K562 (cell line): ENCODE measurements around the gene BEST1. TPM values are rescaled to one million over a fixed set of nuclear protein-coding genes. Genes with fewer than 3 reads are reported as not detected.
A peak's percentile ranks its signal among the peaks of the same experiment; 100 is the strongest.

Source experiments
- CC2D1A ChIP-seq: fragments of 450-650 bp; IDR thresholded peaks from 2 replicates; pipeline ENCODE4 v1.6.1; 2017; ENCODE audit warnings: mild to moderate bottlenecking
- CHD7 ChIP-seq: fragments of 200-600 bp; sonication (generic); IDR thresholded peaks from one replicate; pipeline ENCODE4 v1.6.1; 2012; ENCODE audit warnings: mild to moderate bottlenecking, low read depth, low read length, inconsistent platforms
- COPS2 ChIP-seq: fragments of 450-650 bp; conservative IDR thresholded peaks from 2 replicates; pipeline ENCODE4 v1.6.1; 2016; ENCODE audit warnings: mild to moderate bottlenecking, moderate library complexity
- CREB1 ChIP-seq, 2 experiments: sonication (generic) in 1 of 2; formaldehyde crosslinking in 1 of 2; IDR thresholded peaks; 2 replicates each; pipeline versions ENCODE4 v1.6.1 to v1.8.0; 2012 to 2022; ENCODE audit warnings: inconsistent platforms in 1 of 2, mild to moderate bottlenecking in 1 of 2, missing genetic modification reagents in 1 of 2, moderate library complexity in 1 of 2
- EP300 ChIP-seq: IDR thresholded peaks from 2 replicates; pipeline ENCODE4 v1.6.1; 2012; ENCODE audit warnings: low read length, improper control_type of control experiment
- HDGF ChIP-seq: fragments of 450-650 bp; IDR thresholded peaks from 2 replicates; pipeline ENCODE4 v1.6.1; 2016
- HNRNPL ChIP-seq: fragments of 200-400 bp; formaldehyde crosslinking; IDR thresholded peaks from 2 replicates; pipeline ENCODE4 v1.6.1; 2017; ENCODE audit warnings: low read depth, mild to moderate bottlenecking, low read length
- IFI16 ChIP-seq: fragments of 250-450 bp; sonication (Bioruptor Pico); IDR thresholded peaks from 2 replicates; pipeline ENCODE4 v2.1.2; 2022; ENCODE audit warnings: mild to moderate bottlenecking, inconsistent platforms
- MAFK ChIP-seq: IDR thresholded peaks from 2 replicates; pipeline ENCODE4 v1.6.1; 2011; ENCODE audit warnings: low read length, improper control_type of control experiment
- MYC ChIP-seq, 2 experiments: fragments of 250-450 bp in 1 of 2; sonication (Bioruptor Pico) in 1 of 2; IDR thresholded peaks; 2 replicates each; pipeline versions ENCODE4 v1.5.1 to v1.6.1; 2012 to 2021; ENCODE audit warnings: low read depth in 2 of 2, borderline replicate concordance in 1 of 2, improper control_type of control experiment in 1 of 2, low read length in 1 of 2, mild to moderate bottlenecking in 1 of 2, moderate library complexity in 1 of 2
- RBM22 ChIP-seq: fragments of 200-400 bp; formaldehyde crosslinking; IDR thresholded peaks from 2 replicates; pipeline ENCODE4 v1.6.1; 2018; ENCODE audit warnings: low read length, low read depth; ENCODE audit not compliant: poor library complexity, severe bottlenecking
- SNIP1 ChIP-seq: fragments of 450-650 bp; IDR thresholded peaks from 2 replicates; pipeline ENCODE4 v1.7.1; 2017; ENCODE audit warnings: low read depth, mild to moderate bottlenecking
- SREBF2 ChIP-seq: sonication (generic); formaldehyde crosslinking; IDR thresholded peaks from 2 replicates; pipeline ENCODE4 v1.4.0; 2020; ENCODE audit warnings: mild to moderate bottlenecking, missing genetic modification reagents
- TRIM28 ChIP-seq: fragments of 450-650 bp; IDR thresholded peaks from 2 replicates; pipeline ENCODE4 v1.6.1; 2017
- ZKSCAN8 ChIP-seq: fragments of 200-800 bp; sonication (Bioruptor generic); IDR thresholded peaks from 2 replicates; pipeline ENCODE4 v1.6.1; 2016; ENCODE audit warnings: missing genetic modification characterization, missing compliant biosample characterization
- ZNF668 ChIP-seq: fragments of 250-450 bp; sonication (Bioruptor Pico); IDR thresholded peaks from 2 replicates; pipeline ENCODE4 v1.8.0; 2022; ENCODE audit warnings: mild to moderate bottlenecking, inconsistent platforms
- ZNF695 ChIP-seq: fragments of 450-650 bp; formaldehyde crosslinking; IDR thresholded peaks from 2 replicates; pipeline ENCODE4 v1.4.0; 2020; ENCODE audit warnings: mild to moderate bottlenecking, moderate library complexity
- ZNF717 ChIP-seq: fragments of 250-450 bp; sonication (Bioruptor Pico); IDR thresholded peaks from 2 replicates; pipeline ENCODE4 v1.5.0; 2021
- polyA plus RNA-seq, 8 experiments: library from polyadenylated mRNA; depleted of rRNA in 4 of 8; stranded (reverse) in 5 of 8; unstranded in 3 of 8; fragments of >200 nt; fragmentation: Nextera tagmentation in 2 of 8; fragmentation: Illumina TruSeq in 1 of 8; extraction: Ambion mirVana in 2 of 8; extraction: Trizol in 1 of 8; gene quantifications; 2 replicates each; pipeline versions ENCODE4 v1.2.1 to v1.2.3, GENCODE V29; 2011 to 2014; ENCODE audit warnings: inconsistent platforms in 1 of 8, missing spikeins in 1 of 8
- total RNA-seq, 7 experiments: library from RNA; depleted of rRNA in 6 of 7; stranded (reverse); fragments of >200 nt in 6 of 7; fragmentation: Illumina TruSeq in 2 of 7; extraction: Trizol in 2 of 7; gene quantifications; 2 replicates each; pipeline versions ENCODE4 v1.2.1 to v1.2.3, GENCODE V29; 2011 to 2021; ENCODE audit warnings: low replicate concordance in 1 of 7

The BEST1 gene
- total and polyA plus RNA-seq, 9 of the 15 experiments (the other 6 are each of a cell fraction or from before 2014, with no cell fraction given), result 0.07 to 1.3 (median 0.40) TPM

GRCh38 chr11:61967116-61967923 is 17.2 kb downstream of the BEST1 start, which contains the start of gene FTH1 (continued):
- TF ChIP-seq CHD7, result no peak
- peak; percentile 54 for TF ChIP-seq EP300
- TF ChIP-seq TRIM28, result no peak
- no peak for TF ChIP-seq CC2D1A
- no peak for TF ChIP-seq MAFK
- TF ChIP-seq ZKSCAN8, result no peak
- peak; percentile 64; the same call in 1 of the 2 replicates for TF ChIP-seq MYC (IDR thresholded peaks at IDR 0.05; ENCODE audit: low read depth, low read length)
- no peak for TF ChIP-seq MYC (CRISPR knock-in tag; IDR thresholded peaks at IDR 0.05; ENCODE audit: borderline replicate concordance, low read depth)
- no peak for TF ChIP-seq IFI16 (CRISPR knock-in tag)
- TF ChIP-seq COPS2, result no peak
- no peak for TF ChIP-seq SREBF2 (CRISPR knock-in tag)
- TF ChIP-seq RBM22, result peak; percentile 98
- TF ChIP-seq ZNF668 (CRISPR knock-in tag), result no peak
- TF ChIP-seq HNRNPL, result no peak
- TF ChIP-seq ZNF717 (CRISPR knock-in tag), result no peak
- peak; percentile 61 for TF ChIP-seq CREB1 (IDR thresholded peaks at IDR 0.05)
- peak; percentile 86 for TF ChIP-seq CREB1 (CRISPR knock-in tag; IDR thresholded peaks at IDR 0.05)
- no peak for TF ChIP-seq HDGF
- TF ChIP-seq ZNF695 (CRISPR knock-in tag), result no peak
- no peak for TF ChIP-seq SNIP1
